OCI-LY1 (cell line): ENCODE measurements around the gene GABARAPL2.

Experiments
- H2AFZ ChIP-seq: fragments of 200-600 bp; sonication (generic), shearing (Covaris generic); 2 replicates; pipeline ENCODE4 v1.6.0; 2014; ENCODE audit warnings: antibody characterized with exemption, mild to moderate bottlenecking, low read length
- H3F3A ChIP-seq: fragments of 200-600 bp; sonication (generic), shearing (Covaris generic); 2 replicates; pipeline ENCODE4 v1.6.0; 2014; ENCODE audit warnings: mild to moderate bottlenecking, antibody characterized with exemption, low read length, moderate library complexity; ENCODE audit not compliant: insufficient read depth
- H3K27ac ChIP-seq: fragments of 200-600 bp; sonication (generic); 2 replicates; pipeline ENCODE4 v1.5.1; 2014; ENCODE audit warnings: low read length, mixed run types, mild to moderate bottlenecking, low read depth; ENCODE audit not compliant: poor library complexity, severe bottlenecking
- H3K27me3 ChIP-seq: fragments of 200-600 bp; sonication (generic); 2 replicates; pipeline ENCODE4 v1.6.0; 2014; ENCODE audit warnings: antibody characterized with exemption, mild to moderate bottlenecking, low read length, moderate library complexity; ENCODE audit not compliant: insufficient read depth
- H3K36me3 ChIP-seq: fragments of 200-600 bp; sonication (generic); 2 replicates; pipeline ENCODE4 v1.6.1; 2014; ENCODE audit warnings: mild to moderate bottlenecking, antibody characterized with exemption, low read length, moderate library complexity, mixed read lengths; ENCODE audit not compliant: insufficient read depth
- H3K4me1 ChIP-seq: fragments of 200-600 bp; sonication (generic); 2 replicates; pipeline ENCODE4 v1.5.1; 2014; ENCODE audit warnings: mild to moderate bottlenecking, low read length, moderate library complexity; ENCODE audit not compliant: insufficient read depth, severe bottlenecking
- H3K4me2 ChIP-seq: fragments of 200-600 bp; sonication (generic), shearing (Covaris generic); 2 replicates; pipeline ENCODE4 v1.6.1; 2014; ENCODE audit warnings: low read length
- H3K4me3 ChIP-seq: fragments of 200-600 bp; sonication (generic); 2 replicates; pipeline ENCODE4 v1.5.1; 2014; ENCODE audit warnings: low read length, low read depth, mild to moderate bottlenecking, mixed read lengths; ENCODE audit not compliant: poor library complexity, severe bottlenecking
- H3K79me2 ChIP-seq: fragments of 200-600 bp; shearing (Covaris generic); 2 replicates; pipeline ENCODE4 v1.6.1; 2016; ENCODE audit warnings: mixed run types, low read length, mixed read lengths; ENCODE audit not compliant: insufficient read depth
- H3K9ac ChIP-seq: fragments of 200-600 bp; sonication (generic), shearing (Covaris generic); 2 replicates; pipeline ENCODE4 v1.6.1; 2014; ENCODE audit warnings: mild to moderate bottlenecking, low read length, mixed read lengths
- H3K9me2 ChIP-seq: fragments of 200-600 bp; sonication (generic), shearing (Covaris generic); 2 replicates; pipeline ENCODE4 v1.6.1; 2014; ENCODE audit warnings: low read depth, mild to moderate bottlenecking, low read length, mixed read lengths
- H3K9me3 ChIP-seq: fragments of 200-600 bp; shearing (Covaris generic); 2 replicates; pipeline ENCODE4 v1.6.1; 2014; ENCODE audit warnings: low read length, mixed read lengths
- H4K20me1 ChIP-seq: fragments of 200-600 bp; sonication (generic), shearing (Covaris generic); 2 replicates; pipeline ENCODE4 v1.6.0; 2016; ENCODE audit warnings: mild to moderate bottlenecking, low read length; ENCODE audit not compliant: insufficient read depth
- CTCF ChIP-seq: fragments of 200-600 bp; sonication (generic), shearing (Covaris generic); IDR thresholded peaks from 2 replicates; pipeline ENCODE4 v1.5.1; 2017; ENCODE audit warnings: mild to moderate bottlenecking, antibody characterized with exemption, low read length, moderate library complexity, mixed read lengths
- EZH2 ChIP-seq: fragments of 200-600 bp; sonication (generic), shearing (Covaris generic); IDR thresholded peaks from 2 replicates; pipeline ENCODE4 v1.8.0; 2017; ENCODE audit warnings: borderline replicate concordance, mixed run types, mild to moderate bottlenecking, antibody characterized with exemption, low read length, moderate library complexity, mixed read lengths

The GABARAPL2 gene

GRCh38 chr16:75624921-75625334 lies 58.7 kb downstream of the GABARAPL2 start:
- Histone ChIP-seq H4K20me1 (no peaks in the 10 kb centered on the region), H3F3A (no peaks in the 10 kb centered on the region; the same call in 1 of the 2 replicates), H3K27me3 (no peaks in the 10 kb centered on the region), H3K36me3 (peaks cover 52% of the 10 kb centered on the region), H3K4me1 (peaks cover 23% of the 10 kb centered on the region), H3K27ac (no peak overlapping the region), H2AFZ (no peak overlapping the region), H3K4me2 (no peak overlapping the region), H3K9me2 (no peaks in the 10 kb centered on the region), H3K9me3 (no peaks in the 10 kb centered on the region), H3K9ac (no peak overlapping the region), H3K79me2 (peaks cover 6% of the 10 kb centered on the region; the same call in 1 of the 2 replicates), H3K4me3 (no peak overlapping the region)
- TF ChIP-seq EZH2 (no peak), CTCF (no peak)

- Histone ChIP-seq H3F3A (no peaks in the 10 kb centered on the region; the same call in 1 of the 2 replicates), H3K27ac (no peak overlapping the region), H3K9ac (no peak overlapping the region), H3K36me3 (peaks cover 62% of the 10 kb centered on the region), H3K27me3 (no peaks in the 10 kb centered on the region), H3K9me2 (no peaks in the 10 kb centered on the region), H3K9me3 (no peaks in the 10 kb centered on the region), H2AFZ (no peak overlapping the region), H3K4me1 (peaks cover 11% of the 10 kb centered on the region), H3K4me2 (no peak overlapping the region), H3K79me2 (peaks cover 6% of the 10 kb centered on the region; the same call in 1 of the 2 replicates), H4K20me1 (no peaks in the 10 kb centered on the region), H3K4me3 (no peak overlapping the region)
- TF ChIP-seq CTCF (no peak), EZH2 (no peak)
These were observed 60.6 kb downstream of the GABARAPL2 start for GRCh38 chr16:75626806-75627205.
